ENCODE measurements around the gene ANKRD22.

GRCh38 chr10:88840881-88841280 lies 10.8 kb downstream of the ANKRD22 start:
- TF ChIP-seq REST (IDR thresholded peaks at IDR 0.05; ENCODE audit: low read depth, low read length) = no peak
- TF ChIP-seq YY1 (IDR thresholded peaks at IDR 0.05; ENCODE audit: low read depth, low read length) = no peak
- no peak for TF ChIP-seq TAF1 (IDR thresholded peaks at IDR 0.05; ENCODE audit: borderline replicate concordance, low read depth, low read length)
- TF ChIP-seq CTCF (IDR thresholded peaks at IDR 0.05 in 2 of 3, conservative IDR thresholded peaks at IDR 0.05 in 1 of 3; ENCODE audit: control insufficient read depth in 2 of 3, extremely low read depth in 1 of 3, insufficient read depth in 1 of 3, low read depth in 3 of 3, low read length in 3 of 3) = no peak
- TF ChIP-seq USF1 (IDR thresholded peaks at IDR 0.05; ENCODE audit: borderline replicate concordance, extremely low read length, insufficient read depth, low read depth, low read length) = no peak
- TF ChIP-seq MEF2A (IDR thresholded peaks at IDR 0.05; ENCODE audit: insufficient read depth, low read depth, low read length) = no peak
- no peak for TF ChIP-seq E4F1 (IDR thresholded peaks at IDR 0.05; ENCODE audit: borderline replicate concordance, partially characterized antibody)

All from GM12878 (cell line).